GM18505 (cell line): ENCODE results near the gene SLC22A23.

ENCODE experiments used
- ATAC-seq: cut with Tn5 transposase; IDR thresholded peaks from one replicate; pipeline ENCODE4 v1.9.1; 2021; ENCODE audit not compliant: unreplicated experiment
- POLR2A ChIP-seq: IDR thresholded peaks from 4 replicates; pipeline ENCODE4 v1.6.1; 2011; ENCODE audit warnings: borderline replicate concordance; ENCODE audit not compliant: insufficient read depth, insufficient read length; ENCODE audit errors: extremely low read depth

The SLC22A23 gene

DNA sequence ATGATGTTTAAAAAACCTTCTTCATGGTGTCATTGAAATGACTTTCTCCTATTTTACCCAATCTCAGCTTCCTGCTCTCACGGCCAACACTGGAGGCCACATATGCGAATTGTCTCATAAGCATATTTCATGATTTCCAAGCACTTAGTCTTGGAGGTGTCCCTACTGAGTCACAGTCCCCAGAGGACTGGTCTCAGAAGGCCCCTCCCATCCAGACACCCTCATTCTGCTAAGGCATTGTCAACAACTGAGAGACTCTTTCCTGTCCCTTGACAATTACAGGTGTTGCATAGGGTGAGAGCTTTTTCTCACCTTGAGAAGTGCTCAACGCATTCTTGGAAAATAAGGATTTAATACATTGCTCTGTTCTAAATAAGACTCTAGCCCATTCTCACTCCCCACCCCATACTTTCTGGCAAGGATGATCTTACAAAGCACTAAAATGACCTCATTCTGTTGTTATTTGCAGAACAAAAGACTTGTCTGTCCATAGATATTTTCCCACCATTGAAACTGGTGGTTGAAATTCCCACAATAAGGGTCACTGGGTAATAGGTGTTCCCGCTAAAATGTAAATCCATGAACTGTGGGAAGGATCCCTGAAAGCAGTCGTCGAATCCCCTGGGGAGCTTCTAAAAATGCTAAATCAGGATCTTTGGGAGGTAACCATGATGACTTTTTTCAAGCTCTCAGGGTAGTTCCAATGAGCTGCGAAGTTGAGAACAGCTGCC lies 32.3 kb upstream of the SLC22A23 start:
- TF ChIP-seq POLR2A = no peak
- ATAC-seq = no peak

DNA sequence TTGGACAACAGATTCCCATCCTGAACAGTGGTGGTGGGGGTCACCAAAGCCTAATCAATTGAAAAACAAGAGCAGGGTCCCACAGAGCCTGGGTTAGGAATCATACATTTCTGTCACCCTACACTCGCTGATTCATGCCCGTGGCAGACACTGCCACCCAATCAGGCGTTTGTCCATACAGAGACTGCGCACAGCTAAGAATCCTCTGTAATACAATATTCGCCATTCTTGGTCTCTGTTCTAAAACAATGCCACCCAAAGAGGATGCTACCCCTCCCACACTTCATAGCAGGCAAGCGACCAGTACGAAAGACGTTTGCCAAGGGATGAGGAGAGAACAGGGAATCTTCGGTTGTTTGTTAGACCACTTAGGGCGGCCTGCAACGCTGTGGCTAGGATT lies 28.1 kb upstream of the SLC22A23 start:
- no peak for ATAC-seq
- no peak for TF ChIP-seq POLR2A

DNA sequence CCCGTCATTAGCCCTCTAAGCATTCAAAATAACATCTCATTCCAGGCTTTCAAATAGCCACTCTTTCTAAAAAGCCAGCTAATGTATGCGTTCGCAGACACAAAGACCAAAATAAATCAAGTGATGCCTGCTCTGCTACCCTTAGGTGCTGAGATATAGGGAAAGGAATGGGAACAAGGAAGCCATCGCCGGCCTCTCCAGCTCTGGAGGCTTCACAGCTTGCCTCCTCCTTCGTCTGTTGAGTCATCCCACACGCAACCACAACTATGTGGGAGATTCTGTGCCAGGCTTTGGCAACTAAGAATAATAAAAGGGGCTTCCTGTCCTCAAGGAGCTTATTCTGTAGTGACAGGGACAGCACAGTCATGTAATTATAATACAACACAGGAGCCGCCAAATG lies 27.3 kb upstream of the SLC22A23 start:
- no peak for TF ChIP-seq POLR2A
- ATAC-seq = no peak

DNA sequence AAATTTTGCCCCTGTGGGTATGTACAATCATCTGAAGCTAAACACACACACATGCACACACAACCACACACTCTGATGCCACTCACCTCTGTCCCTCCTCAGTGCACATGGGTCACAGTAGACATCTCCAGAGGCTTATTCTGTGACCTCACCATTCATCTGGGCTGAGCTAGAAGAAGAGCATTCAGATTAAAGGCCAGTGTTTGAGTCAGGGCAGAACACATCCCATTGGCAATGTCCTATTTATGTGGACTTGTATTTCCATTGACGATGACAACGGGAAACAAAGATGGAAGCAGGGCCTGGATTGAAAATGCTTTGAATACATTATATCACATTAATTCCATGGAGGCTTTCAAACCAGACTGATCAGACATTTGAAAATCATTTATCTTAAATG lies 26.8 kb upstream of the SLC22A23 start:
- no peak for TF ChIP-seq POLR2A
- no peak for ATAC-seq

DNA sequence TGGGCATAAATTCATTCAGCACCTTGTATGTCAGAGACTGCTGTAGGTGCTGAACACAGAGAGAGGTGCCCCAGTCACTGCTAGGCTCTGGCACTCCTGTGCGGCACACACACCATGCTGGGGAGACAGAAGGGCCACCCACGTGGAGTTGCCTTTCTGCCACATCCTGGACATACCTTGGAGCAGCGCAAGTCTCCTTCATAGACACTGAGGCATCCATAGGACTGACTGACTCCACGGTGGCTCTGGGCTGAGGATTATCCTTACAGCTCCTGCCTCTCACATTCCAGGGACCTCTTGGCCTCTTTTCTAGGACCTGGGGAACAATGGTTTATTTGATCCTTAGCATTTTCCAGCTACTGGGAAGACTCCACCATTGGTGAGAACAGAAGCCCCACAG lies 26.0 kb upstream of the SLC22A23 start:
- TF ChIP-seq POLR2A = no peak
- ATAC-seq = no peak

DNA sequence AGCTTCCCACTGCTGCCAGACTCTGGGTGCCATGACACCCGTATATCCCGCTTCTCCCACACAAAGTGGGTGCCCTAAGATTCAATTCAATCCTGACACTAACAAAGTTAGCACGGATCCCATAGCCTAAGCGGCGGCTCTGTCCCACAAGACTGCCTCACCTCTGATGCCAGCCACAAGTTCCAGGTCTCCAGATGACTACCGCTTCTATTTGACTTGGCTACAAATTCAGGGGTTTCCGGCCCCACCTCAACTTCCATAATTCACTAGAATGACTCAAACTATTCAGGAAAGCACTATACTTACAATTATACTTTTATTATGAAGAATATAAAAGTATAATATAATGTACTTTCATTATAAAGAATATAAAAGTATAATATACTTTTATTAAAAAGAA lies 24.8 kb upstream of the SLC22A23 start:
- ATAC-seq = no peak
- TF ChIP-seq POLR2A = no peak

DNA sequence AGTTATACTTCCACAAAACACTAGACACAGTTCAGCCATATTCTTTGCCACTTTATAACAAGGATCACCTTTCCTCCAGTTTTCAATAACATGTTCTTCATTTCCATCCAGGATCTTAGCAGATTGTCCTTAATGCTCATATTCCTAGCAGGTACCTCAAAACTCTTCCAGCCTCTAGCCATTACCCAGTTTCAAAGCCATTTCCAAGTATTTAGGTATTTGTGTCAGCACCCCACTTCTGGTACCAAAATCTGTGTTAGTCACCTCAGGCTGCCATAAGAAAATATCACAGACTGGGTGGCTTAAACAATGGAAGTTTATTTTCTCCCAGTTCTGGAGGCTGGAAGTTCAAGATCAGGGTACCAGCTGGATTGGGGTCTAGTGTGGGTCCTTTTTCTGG lies 23.2 kb upstream of the SLC22A23 start:
- no peak for ATAC-seq

DNA sequence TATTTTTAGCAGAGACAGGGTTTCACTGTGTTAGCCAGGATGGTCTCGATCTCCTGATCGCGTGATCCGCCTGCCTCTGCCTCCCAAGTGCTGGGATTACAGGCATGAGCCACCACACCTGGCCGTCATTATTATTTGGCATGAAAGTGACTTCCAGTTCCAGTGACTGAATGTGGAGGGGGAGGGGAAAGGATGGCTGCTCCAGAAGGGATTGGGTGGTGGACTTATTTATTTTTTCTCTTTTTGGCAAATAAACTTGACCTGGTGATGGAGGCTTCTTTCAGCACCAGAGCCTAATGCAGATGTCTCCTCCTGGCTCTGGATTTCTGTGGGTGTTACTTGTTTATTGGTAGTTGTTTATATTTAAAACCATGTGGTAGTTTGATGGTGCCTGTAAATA lies 16.9 kb upstream of the SLC22A23 start:
- ATAC-seq = no peak
- no peak for TF ChIP-seq POLR2A

More for the DNA sequence above, 23.2 kb upstream of the SLC22A23 start:
- TF ChIP-seq POLR2A = no peak

DNA sequence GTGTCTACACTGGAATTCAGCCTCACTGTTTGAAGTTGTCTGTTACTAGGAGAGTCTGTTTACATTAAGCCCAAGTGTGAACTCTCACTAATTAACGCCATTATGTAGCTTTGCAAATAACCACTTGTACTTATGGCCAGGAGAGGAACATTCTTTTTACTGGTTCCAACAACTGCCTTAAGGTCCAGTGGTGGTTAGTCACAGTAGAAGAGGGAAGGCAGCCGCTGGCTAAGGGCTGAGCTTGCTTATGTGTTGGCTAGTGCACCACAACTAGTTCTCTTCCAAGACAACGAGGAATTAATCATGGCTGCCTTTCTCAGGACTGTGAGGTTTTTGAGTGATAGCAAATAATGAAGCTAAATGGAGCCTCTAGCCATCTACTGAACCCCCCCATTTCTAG lies 14.9 kb upstream of the SLC22A23 start:
- TF ChIP-seq POLR2A = no peak
- ATAC-seq = no peak

DNA sequence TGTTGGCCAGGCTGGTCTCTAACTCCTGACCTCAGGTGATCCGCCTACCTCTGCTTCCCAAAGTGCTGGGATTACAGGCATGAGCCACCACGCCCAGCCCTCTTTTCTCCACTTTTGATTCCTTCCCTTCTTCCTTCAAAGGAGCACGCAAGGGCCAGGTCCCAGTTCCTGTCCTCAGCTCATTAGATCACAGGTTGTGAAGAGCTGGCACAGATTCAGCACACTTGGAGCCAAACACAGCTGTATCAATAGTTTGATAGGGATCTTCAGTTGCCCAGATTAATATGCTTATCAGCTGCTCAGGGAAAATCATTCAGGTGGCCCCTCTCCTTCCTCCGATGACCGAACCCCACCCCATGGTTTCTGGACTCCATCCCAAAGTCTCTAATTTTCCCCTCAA lies 14.4 kb upstream of the SLC22A23 start:
- no peak for TF ChIP-seq POLR2A
- ATAC-seq = no peak

DNA sequence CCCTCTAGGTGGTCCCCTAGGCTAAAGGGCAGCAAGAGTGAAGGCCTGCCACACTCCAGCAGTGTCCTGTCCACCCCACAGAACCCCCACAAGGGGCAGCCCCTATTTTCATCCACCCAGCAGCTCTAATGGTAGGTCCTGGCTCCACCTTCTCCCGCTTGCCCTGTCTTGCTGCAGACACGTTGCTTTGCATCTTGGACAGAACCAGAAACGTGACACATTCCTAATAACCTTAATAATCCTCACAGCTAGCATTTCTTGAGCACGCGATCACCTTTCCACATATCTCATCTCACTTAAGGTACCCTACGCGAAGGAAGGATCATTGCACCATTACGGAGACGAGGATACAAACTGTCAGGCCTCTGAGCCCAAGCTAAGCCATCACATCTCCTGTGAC lies 11.7 kb upstream of the SLC22A23 start:
- ATAC-seq = no peak
- no peak for TF ChIP-seq POLR2A

DNA sequence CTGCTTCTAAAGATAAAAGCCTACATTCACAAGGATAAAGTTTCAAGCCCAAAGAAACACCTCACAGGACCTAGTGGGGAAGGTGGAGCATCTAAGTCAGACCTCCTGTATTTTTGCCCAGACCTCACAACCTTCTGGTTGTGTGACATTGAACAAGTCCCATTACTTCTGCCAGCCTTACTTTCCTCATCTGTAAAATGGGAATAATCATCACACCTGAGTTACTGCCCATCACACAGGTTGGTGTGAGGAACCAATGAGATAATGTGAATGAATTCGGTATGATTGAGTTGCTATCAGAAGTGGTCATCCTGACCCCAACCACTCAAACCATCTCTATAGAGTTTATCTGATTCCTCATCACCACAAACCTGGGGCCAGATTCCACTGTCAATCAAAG lies 11.1 kb upstream of the SLC22A23 start:
- TF ChIP-seq POLR2A = no peak
- ATAC-seq = no peak

DNA sequence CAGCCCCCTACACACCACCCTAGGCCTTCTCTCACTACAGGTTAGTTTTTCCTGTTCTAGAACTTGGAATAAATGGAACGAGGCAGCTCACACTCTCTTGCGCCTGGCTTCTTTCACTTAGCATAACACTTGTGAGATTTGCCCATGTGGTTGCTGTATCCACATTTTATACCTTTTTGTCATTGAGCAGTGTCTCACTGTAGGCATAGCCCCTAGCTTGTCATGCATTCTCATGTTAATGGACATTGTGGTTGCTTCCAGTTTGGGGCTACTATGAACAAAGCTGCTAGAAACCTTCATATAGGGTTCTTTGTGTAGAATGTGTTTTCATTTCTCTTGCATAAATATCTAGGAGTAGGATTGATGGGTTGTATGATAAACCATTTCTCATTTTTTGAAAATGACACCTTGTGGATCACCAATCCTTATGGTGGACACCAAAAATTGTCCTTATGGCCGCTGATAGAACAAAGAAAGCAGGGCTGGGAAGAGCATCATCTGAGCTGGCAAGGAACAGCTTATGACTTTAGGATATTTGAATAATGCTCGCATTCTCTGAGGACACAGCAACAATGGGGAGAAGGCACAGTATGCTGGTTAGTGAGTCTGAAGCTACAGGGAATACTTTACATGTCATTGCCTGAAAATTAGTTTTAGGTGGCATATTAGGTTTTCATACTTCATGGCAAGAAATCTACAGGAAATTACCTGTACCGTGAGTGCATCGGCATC lies 9.8 kb upstream of the SLC22A23 start:
- no peak for TF ChIP-seq POLR2A

DNA sequence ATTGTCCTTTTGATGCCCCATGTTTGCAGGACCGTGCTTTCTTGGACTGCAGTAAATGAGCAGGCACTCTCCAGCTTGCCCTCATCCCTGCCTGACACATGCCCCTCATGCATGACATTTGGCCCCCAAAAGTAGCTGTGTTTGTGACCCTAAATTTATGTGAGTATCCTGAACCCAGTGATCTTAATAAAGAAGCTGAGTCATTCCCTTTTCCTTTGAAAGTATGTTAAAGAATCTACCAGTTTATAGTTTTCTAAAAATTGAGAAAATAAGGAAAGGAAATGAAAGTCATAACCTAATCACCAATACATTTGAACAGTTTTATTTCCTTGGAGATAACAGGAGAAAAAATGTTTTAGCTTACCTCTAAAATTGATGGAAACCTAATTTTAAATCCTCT lies 3.4 kb upstream of the SLC22A23 start:
- ATAC-seq = no peak
- TF ChIP-seq POLR2A = no peak

More for the DNA sequence above, 9.8 kb upstream of the SLC22A23 start:
- no peak for ATAC-seq
